Endothelial cell of umbilical vein (primary cell): ENCODE data around the gene CNOT10. TPM values are rescaled to one million over a fixed set of nuclear protein-coding genes. Genes with fewer than 3 reads are reported as not detected.

Experiments used
- BruUV-seq: library from RNA; stranded (reverse); fragments of 400-500 nt; replicated peaks from 2 replicates; lab custom pipeline; 2021; lab: Mats Ljungman, UMichigan
- CTCF ChIA-PET: fragments of 300-600, 350-600 bp; sonication (Branson Sonifier 250); formaldehyde crosslinking; loops from one replicate; lab custom pipeline; 2021; ENCODE audit warnings: antibody characterized with exemption, inconsistent platforms; lab: Charles Lee
- POLR2A ChIA-PET: fragments of 300-600, 350-600 bp; sonication (Branson Sonifier 250); formaldehyde crosslinking; loops from one replicate; lab custom pipeline; 2021; ENCODE audit warnings: antibody characterized with exemption, inconsistent platforms; lab: Charles Lee
- DNase-seq: peaks from one replicate; pipeline ENCODE4 v3.0.0-alpha.2; 2011; ENCODE audit warnings: low read depth, low spot score
- FAIRE-seq: peaks from 2 replicates; lab custom pipeline; 2011; peaks lifted over from hg19 to GRCh38; lab: Jason Lieb, UNC
- H2AFZ ChIP-seq: 2 replicates; pipeline ENCODE4 v1.6.0; 2012; ENCODE audit warnings: low read depth, low read length, control low read depth, inconsistent platforms
- H3K27ac ChIP-seq: 2 replicates; pipeline ENCODE4 v1.5.1; 2011; ENCODE audit warnings: low read depth, mild to moderate bottlenecking, control low read depth, low read length, moderate library complexity; ENCODE audit not compliant: insufficient read depth
- H3K27me3 ChIP-seq, 2 experiments: 2 replicates each; pipeline versions ENCODE4 v1.6.0 to v1.6.1; 2011; ENCODE audit warnings: low read length in 2 of 2, mixed read lengths in 1 of 2; ENCODE audit not compliant: control insufficient read depth in 2 of 2, insufficient read depth in 2 of 2
- H3K36me3 ChIP-seq, 2 experiments: 2 replicates in 1 of 2; 3 replicates in 1 of 2; pipeline ENCODE4 v1.5.1; 2011; ENCODE audit warnings: low read length in 2 of 2, mild to moderate bottlenecking in 1 of 2, moderate library complexity in 1 of 2; ENCODE audit not compliant: control insufficient read depth in 2 of 2, insufficient read depth in 2 of 2; ENCODE audit errors: extremely low read depth in 1 of 2
- H3K4me1 ChIP-seq: 3 replicates; pipeline ENCODE4 v1.5.1; 2011; ENCODE audit warnings: mild to moderate bottlenecking, low read length; ENCODE audit not compliant: control insufficient read depth, insufficient read depth; ENCODE audit errors: extremely low read depth
- H3K4me2 ChIP-seq: 2 replicates; pipeline ENCODE4 v1.6.1; 2011; ENCODE audit warnings: low read length, control low read depth, mixed read lengths; ENCODE audit not compliant: insufficient read depth
- H3K4me3 ChIP-seq, 3 experiments: fragments of 200-600 bp in 1 of 3; sonication (generic), shearing (Covaris generic) in 1 of 3; replicated peaks in 1 of 3; 2 replicates each; pipeline ENCODE4 v1.5.1; 2011 to 2016; ENCODE audit warnings: control low read depth in 3 of 3, low read length in 3 of 3, mild to moderate bottlenecking in 2 of 3, inconsistent platforms in 1 of 3, low read depth in 1 of 3, moderate library complexity in 1 of 3; ENCODE audit not compliant: insufficient read depth in 1 of 3
- H3K79me2 ChIP-seq: 2 replicates; pipeline ENCODE4 v1.6.0; 2012; ENCODE audit warnings: low read length, inconsistent platforms; ENCODE audit not compliant: control insufficient read depth, insufficient read depth
- H3K9ac ChIP-seq: replicated peaks from 2 replicates; pipeline ENCODE3; 2011; ENCODE audit warnings: low read length, control low read depth; ENCODE audit not compliant: insufficient read depth; ENCODE audit errors: extremely low read depth
- H3K9me1 ChIP-seq: replicated peaks from 3 replicates; pipeline ENCODE4 v1.6.0; 2011; ENCODE audit warnings: mild to moderate bottlenecking, low read length; ENCODE audit not compliant: control insufficient read depth, insufficient read depth; ENCODE audit errors: extremely low read depth
- H3K9me3 ChIP-seq: replicated peaks from 2 replicates; pipeline ENCODE4 v1.5.1; 2012; ENCODE audit warnings: low read length, inconsistent platforms; ENCODE audit not compliant: control insufficient read depth, insufficient read depth
- H4K20me1 ChIP-seq: replicated peaks from 2 replicates; pipeline ENCODE3; 2011; ENCODE audit warnings: mild to moderate bottlenecking, low read length; ENCODE audit not compliant: control insufficient read depth, insufficient read depth; ENCODE audit errors: extremely low read depth
- EZH2 ChIP-seq: IDR thresholded peaks from 2 replicates; pipeline ENCODE4 v1.6.1; 2012; ENCODE audit warnings: borderline replicate concordance, low read depth, mild to moderate bottlenecking, moderate library complexity, low read length, inconsistent platforms; ENCODE audit not compliant: severe bottlenecking
- FOS ChIP-seq: IDR thresholded peaks from 2 replicates; pipeline ENCODE4 v1.6.1; 2011; ENCODE audit warnings: mild to moderate bottlenecking, low read length, moderate library complexity, borderline replicate concordance; ENCODE audit not compliant: insufficient read depth
- GATA2 ChIP-seq: IDR thresholded peaks from 2 replicates; pipeline ENCODE4 v1.7.0; 2011; ENCODE audit warnings: low read depth, mild to moderate bottlenecking, moderate library complexity, mixed read lengths, low read length; ENCODE audit not compliant: insufficient read length, insufficient read depth
- JUN ChIP-seq: IDR thresholded peaks from 2 replicates; pipeline ENCODE4 v1.6.1; 2011; ENCODE audit warnings: borderline replicate concordance, low read depth; ENCODE audit not compliant: insufficient read length, insufficient read depth
- MYC ChIP-seq: IDR thresholded peaks from one replicate; pipeline ENCODE4 v1.6.1; 2011; ENCODE audit warnings: mild to moderate bottlenecking, low read depth, low read length
- POLR2A ChIP-seq: IDR thresholded peaks from 2 replicates; pipeline ENCODE4 v1.6.1; 2012; ENCODE audit warnings: low read depth, mild to moderate bottlenecking, control low read depth, low read length
- POLR2AphosphoS5 ChIP-seq: IDR thresholded peaks from 2 replicates; pipeline ENCODE4 v1.6.1; 2012; ENCODE audit warnings: low read depth, mild to moderate bottlenecking, control low read depth, low read length, moderate library complexity; ENCODE audit not compliant: insufficient read depth
- dilution Hi-C: fragments of 300-500 bp; cut with MboI; formaldehyde crosslinking; loops from one replicate; pipeline ENCODE4 v1.15.0; 2019; ENCODE audit warnings: low sequenced_read_pairs; ENCODE audit not compliant: extremely low pct_ligation_motif_present
- intact Hi-C: fragments of 100-400 bp; cut with micrococcal nuclease; formaldehyde crosslinking; loops from one replicate; pipeline ENCODE4 v1.10.0; 2022
- polyA plus RNA-seq, 4 experiments: library from polyadenylated mRNA; depleted of rRNA in 3 of 4; stranded (reverse) in 3 of 4; unstranded in 1 of 4; fragments of >200 nt; gene quantifications; 2 replicates each; pipeline versions ENCODE4 v1.2.1 to v1.2.3, GENCODE V29; 2011 to 2012; ENCODE audit warnings: missing spikeins in 1 of 4
- total RNA-seq: library from RNA; stranded (reverse); gene quantifications from 2 replicates; pipeline ENCODE4 v1.2.3, GENCODE V29; 2021
- TF ChIP-seq, protein P1 (sequence below), 2 donors: IDR thresholded peaks; 1 replicate in 1 of 2; 2 replicates in 1 of 2; pipeline ENCODE4 v1.5.1; 2011; ENCODE audit warnings: low read length in 2 of 2, mild to moderate bottlenecking in 2 of 2, moderate library complexity in 2 of 2, control low read depth in 1 of 2, inconsistent platforms in 1 of 2, low read depth in 1 of 2; ENCODE audit not compliant: insufficient read depth in 1 of 2; ENCODE audit errors: extremely low read depth in 1 of 2
- TF ChIP-seq, protein P2 (sequence below): IDR thresholded peaks from 2 replicates; pipeline ENCODE4 v1.6.1; 2011; ENCODE audit not compliant: insufficient read depth, insufficient read length

The CNOT10 gene
- total and polyA plus RNA-seq, 2 donors (not counting 3 experiments of a cell fraction or from before 2014, with no cell fraction given), result 23.6 to 28.6 TPM

DNA sequence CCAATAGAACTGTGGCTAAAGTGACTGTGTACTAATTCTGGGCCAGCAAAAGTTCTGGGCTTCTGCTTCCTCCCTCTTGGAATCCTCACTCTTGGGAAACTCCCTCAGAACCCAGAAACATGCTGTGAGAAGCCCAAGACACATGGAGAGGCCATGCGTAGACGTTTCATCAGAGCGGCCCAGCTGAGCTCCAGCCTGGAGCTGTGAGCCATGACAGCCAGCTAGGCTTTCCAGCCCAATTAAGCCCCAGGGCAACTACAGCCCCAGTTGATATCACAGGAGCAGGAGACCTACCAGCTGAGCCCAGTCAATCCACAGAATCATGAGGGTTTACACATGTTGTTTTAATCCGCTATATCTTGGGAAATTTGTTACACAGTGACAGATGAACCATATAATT is 43.6 kb upstream of the CNOT10 start:
- no TSS peak for BruUV-seq

More for the DNA sequence above, 43.6 kb upstream of the CNOT10 start:
- no peak overlapping the region for H2AFZ ChIP-seq
- H3K27ac ChIP-seq, result no peak overlapping the region
- H3K27me3 ChIP-seq, result peaks cover 9 to 14% of the 10 kb centered on the region in 2 experiments
- H3K4me2 ChIP-seq, result no peak overlapping the region
- H3K4me3 ChIP-seq, result no peak overlapping the region
- no peak overlapping the region for H3K9ac ChIP-seq
- FAIRE-seq (no peak), DNase-seq (no peak)
- intact Hi-C loops, result no loop called here
- ChIA-PET POLR2A (no interaction called here), CTCF (interaction anchor here (0.6 kb wide), 1 partner anchor 101 kb away, joined by 3 read pairs; no protein-coding TSS in a partner anchor)
- TF ChIP-seq MYC, result no peak
- TF ChIP-seq POLR2AphosphoS5, result no peak
- TF ChIP-seq GATA2, result no peak
- TF ChIP-seq POLR2A, result no peak
- TF ChIP-seq, protein P1, sequence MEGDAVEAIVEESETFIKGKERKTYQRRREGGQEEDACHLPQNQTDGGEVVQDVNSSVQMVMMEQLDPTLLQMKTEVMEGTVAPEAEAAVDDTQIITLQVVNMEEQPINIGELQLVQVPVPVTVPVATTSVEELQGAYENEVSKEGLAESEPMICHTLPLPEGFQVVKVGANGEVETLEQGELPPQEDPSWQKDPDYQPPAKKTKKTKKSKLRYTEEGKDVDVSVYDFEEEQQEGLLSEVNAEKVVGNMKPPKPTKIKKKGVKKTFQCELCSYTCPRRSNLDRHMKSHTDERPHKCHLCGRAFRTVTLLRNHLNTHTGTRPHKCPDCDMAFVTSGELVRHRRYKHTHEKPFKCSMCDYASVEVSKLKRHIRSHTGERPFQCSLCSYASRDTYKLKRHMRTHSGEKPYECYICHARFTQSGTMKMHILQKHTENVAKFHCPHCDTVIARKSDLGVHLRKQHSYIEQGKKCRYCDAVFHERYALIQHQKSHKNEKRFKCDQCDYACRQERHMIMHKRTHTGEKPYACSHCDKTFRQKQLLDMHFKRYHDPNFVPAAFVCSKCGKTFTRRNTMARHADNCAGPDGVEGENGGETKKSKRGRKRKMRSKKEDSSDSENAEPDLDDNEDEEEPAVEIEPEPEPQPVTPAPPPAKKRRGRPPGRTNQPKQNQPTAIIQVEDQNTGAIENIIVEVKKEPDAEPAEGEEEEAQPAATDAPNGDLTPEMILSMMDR (IDR thresholded peaks at IDR 0.05; ENCODE audit: extremely low read depth in 1 of 2, insufficient read depth in 1 of 2, low read depth in 1 of 2, low read length in 2 of 2), result no peak
- TF ChIP-seq EZH2, result no peak
- TF ChIP-seq FOS, result no peak
- TF ChIP-seq, protein P2, sequence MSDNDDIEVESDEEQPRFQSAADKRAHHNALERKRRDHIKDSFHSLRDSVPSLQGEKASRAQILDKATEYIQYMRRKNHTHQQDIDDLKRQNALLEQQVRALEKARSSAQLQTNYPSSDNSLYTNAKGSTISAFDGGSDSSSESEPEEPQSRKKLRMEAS, result no peak
- no peak for TF ChIP-seq JUN
- no peaks in the 10 kb centered on the region for H3K36me3 ChIP-seq
- no peaks in the 10 kb centered on the region for H3K79me2 ChIP-seq
- H3K4me1 ChIP-seq, result no peaks in the 10 kb centered on the region
- no peaks in the 10 kb centered on the region for H3K9me1 ChIP-seq
- H4K20me1 ChIP-seq, result no peaks in the 10 kb centered on the region
- dilution Hi-C loops, result no loop called here
- H3K9me3 ChIP-seq, result no peaks in the 10 kb centered on the region
